Esophagus (tissue), 2 donors: ENCODE results near the gene COQ6. TPM values are rescaled to one million over a fixed set of nuclear protein-coding genes. Genes with fewer than 3 reads are reported as not detected.
"Not testable (repeated sequence)": the region's sequence is repeated elsewhere in the genome, so short reads cannot be mapped to it uniquely, and the experiment has no call there.

Source experiments
- H3K27ac ChIP-seq, 2 donors: one replicate each; pipeline ENCODE4 v1.5.1; 2013; ENCODE audit warnings: low read depth in 2 of 2, mild to moderate bottlenecking in 2 of 2, inconsistent platforms in 1 of 2, low read length in 1 of 2, moderate library complexity in 1 of 2
- H3K27me3 ChIP-seq, 2 donors: one replicate each; pipeline ENCODE4 v1.6.1; 2013; ENCODE audit warnings: low read length in 2 of 2, control low read depth in 1 of 2, mild to moderate bottlenecking in 1 of 2; ENCODE audit not compliant: insufficient read depth in 2 of 2, control insufficient read depth in 1 of 2
- H3K36me3 ChIP-seq, 2 donors: one replicate each; pipeline ENCODE4 v1.6.1; 2013; ENCODE audit warnings: low read length in 1 of 2; ENCODE audit not compliant: control insufficient read depth in 2 of 2, insufficient read depth in 2 of 2
- H3K4me1 ChIP-seq, 2 donors: one replicate each; pipeline ENCODE4 v1.6.1; 2013; ENCODE audit warnings: low read length in 1 of 2; ENCODE audit not compliant: control insufficient read depth in 2 of 2, insufficient read depth in 2 of 2
- H3K4me3 ChIP-seq, 2 donors: one replicate each; pipeline ENCODE4 v1.5.1; 2013; ENCODE audit warnings: low read length in 2 of 2, mild to moderate bottlenecking in 2 of 2, low read depth in 1 of 2, moderate library complexity in 1 of 2
- H3K9me3 ChIP-seq, 2 donors: one replicate each; pipeline ENCODE4 v1.6.1; 2013; ENCODE audit warnings: mild to moderate bottlenecking in 2 of 2, low read depth in 1 of 2, low read length in 1 of 2, moderate library complexity in 1 of 2; ENCODE audit not compliant: control insufficient read depth in 2 of 2, insufficient read depth in 1 of 2
- WGBS, 2 donors: extraction: QIAGEN DNeasy Blood & Tissue Kit; methylation state at CpG; one replicate each; pipeline ENCODE4 v1.1.7; 2013; 5-methylcytosine and 5-hydroxymethylcytosine counted together
- polyA plus RNA-seq, 2 donors: library from polyadenylated mRNA; stranded (reverse); fragments of 200-250 nt; gene quantifications; one replicate each; pipeline ENCODE4 v1.2.3, GENCODE V29; 2013
- donor health status: healthy with polysubstance abuse.
- donor health status: Bipolar disorder and iron deficiency.

Gene COQ6
- polyA plus RNA-seq = 10 to 100 TPM; 11.2 to 16.4 TPM

DNA sequence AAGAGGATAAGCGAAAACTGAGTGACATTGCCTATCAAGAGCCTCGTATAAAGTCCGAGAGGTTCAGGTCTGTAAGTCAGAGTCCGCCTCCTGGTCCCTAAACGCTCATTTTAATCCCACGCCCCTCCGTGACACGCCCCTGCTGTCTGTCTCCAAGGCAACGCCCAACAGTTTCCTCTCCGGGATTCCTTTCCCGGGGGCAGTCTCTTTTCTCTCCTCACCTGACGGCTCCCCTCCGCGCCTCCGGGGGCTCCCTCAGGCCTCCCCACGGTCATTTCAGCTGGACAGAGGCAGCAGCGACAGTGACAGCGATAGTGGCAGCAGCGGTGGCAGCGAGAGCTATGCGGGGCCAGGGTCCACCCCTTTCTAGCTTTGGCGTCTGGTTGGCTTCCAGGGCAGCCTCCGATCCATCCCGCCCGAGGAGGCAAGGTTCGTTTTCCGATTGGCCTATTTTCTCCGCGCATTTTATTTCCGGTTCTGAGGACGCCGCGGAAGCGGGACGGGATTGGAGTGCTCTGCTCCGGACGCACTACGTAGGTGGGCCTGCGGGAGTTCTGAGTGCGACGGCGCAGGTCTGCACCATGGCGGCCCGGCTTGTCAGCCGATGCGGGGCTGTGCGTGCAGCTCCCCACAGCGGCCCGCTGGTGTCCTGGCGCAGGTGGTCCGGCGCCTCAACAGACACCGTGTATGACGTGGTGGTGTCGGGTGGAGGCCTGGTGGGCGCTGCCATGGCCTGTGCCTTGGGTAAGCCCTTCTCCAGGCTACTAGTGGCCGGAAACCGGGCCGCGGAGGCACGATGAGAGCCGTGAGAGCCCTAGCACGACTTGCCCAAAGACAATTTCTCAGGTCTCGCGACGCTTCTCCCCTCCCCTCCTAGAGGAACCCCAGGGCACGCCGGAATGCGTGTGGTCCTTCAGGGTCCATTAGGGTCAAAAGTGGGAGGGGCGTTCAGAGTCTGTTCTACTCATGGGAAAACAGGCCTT, at the start of gene COQ6, which contains the start of gene FAM161B:
TSS of gene COQ6 (plus strand) at position 551 of the 983 bp plus-strand sequence. CDS start at position 582, 31 bp downstream.
TSS of gene FAM161B (minus strand) at position 343 of the 983 bp plus-strand sequence. CDS start at position 275, 68 bp downstream.
- H3K9me3 ChIP-seq = no peaks in the 10 kb centered on the region
- 0 to 1% methylated on average over 70 of the region's 70 CpGs for WGBS, 2 donors
- peak within 1 kb of the TSS; percentile 93 to 99 for H3K27ac ChIP-seq
- peaks cover 0 to 8% of the 10 kb centered on the region in 2 donors for H3K36me3 ChIP-seq
- H3K27me3 ChIP-seq = no peaks in the 10 kb centered on the region
- peaks cover 0 to 2% of the 10 kb centered on the region in 2 donors for H3K4me1 ChIP-seq
- H3K4me3 ChIP-seq = peak within 1 kb of the TSS; percentile 88 to 94

DNA sequence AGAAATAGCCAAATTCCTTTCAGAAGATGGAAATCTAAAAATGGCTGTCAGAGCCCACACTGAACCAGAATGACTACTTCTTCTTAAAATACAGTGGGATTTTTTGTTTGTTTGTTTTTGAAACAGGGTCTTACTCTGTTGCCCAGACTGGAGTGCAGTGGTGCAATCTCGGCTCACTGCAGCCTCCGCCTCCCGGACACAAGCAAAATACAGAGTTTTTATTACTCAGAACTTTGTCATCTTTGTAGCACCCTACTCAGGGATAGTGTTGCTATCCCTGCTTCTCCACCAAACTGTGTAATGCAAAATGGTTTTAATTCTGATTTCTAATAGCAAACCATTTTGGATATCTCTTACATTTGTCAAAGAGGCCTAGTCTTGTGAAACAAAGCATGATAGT, 47.1 kb upstream of the COQ6 start:
- 79 to 82% methylated on average over 3 of the region's 3 CpGs for WGBS, 2 donors
- H3K9me3 ChIP-seq = no peaks in the 10 kb centered on the region
- peaks cover 8 to 18% of the 10 kb centered on the region in 2 donors for H3K36me3 ChIP-seq
- H3K4me1 ChIP-seq = no peaks in the 10 kb centered on the region
- H3K27me3 ChIP-seq = no peaks in the 10 kb centered on the region
- no peak overlapping the region for H3K27ac ChIP-seq
- H3K4me3 ChIP-seq = no peak overlapping the region

DNA sequence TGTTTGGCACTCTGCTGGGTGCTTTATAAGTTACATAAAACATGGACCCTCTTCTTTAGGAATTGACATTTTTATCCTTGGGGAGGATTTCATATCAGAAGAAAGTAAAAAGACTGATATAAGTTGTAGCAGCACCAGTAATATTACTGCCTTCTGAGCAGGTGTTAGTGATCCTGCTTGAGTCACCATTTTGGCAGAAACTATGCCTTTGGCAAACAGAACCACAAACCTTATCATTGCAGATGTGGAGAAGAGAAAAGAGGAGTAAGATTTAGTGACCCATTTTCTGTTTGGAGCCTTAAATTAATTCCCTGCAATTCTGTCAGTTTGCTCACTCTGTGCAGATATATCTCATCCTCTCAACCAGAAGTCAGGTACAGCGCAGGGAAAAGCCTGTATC, 40.4 kb upstream of the COQ6 start:
- Histone ChIP-seq H3K9me3 (no peaks in the 10 kb centered on the region), H3K27ac (no peak overlapping the region), H3K36me3 (peaks cover 10 to 22% of the 10 kb centered on the region in 2 donors), H3K27me3 (no peaks in the 10 kb centered on the region), H3K4me1 (no peaks in the 10 kb centered on the region), H3K4me3 (no peak overlapping the region)
- WGBS, 2 donors = 96 to 98% methylated on average over 1 of the region's 1 CpG

DNA sequence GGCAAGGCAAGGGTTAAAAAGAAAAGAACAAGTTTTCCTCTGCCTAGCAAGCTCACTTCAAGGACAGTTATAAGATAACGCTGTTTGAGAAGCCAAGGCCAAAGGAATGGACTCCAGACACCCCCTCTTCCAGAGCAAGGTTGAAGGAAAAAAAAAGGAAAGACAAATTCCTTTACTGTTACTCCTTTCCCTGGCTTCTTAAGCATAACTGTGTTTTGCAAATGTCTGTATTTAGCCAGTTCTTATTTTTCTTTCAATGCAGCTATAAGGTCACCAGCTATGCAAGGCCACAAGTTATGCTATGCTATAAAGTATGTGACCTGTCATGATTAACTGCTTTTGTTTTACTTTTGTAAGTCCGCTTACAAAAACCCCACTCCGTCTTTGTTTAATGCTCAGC, 36.8 kb upstream of the COQ6 start:
- Histone ChIP-seq H3K9me3 (no peaks in the 10 kb centered on the region), H3K27me3 (no peaks in the 10 kb centered on the region), H3K4me3 (no peak overlapping the region), H3K36me3 (peaks cover 3 to 15% of the 10 kb centered on the region in 2 donors), H3K27ac (no peak overlapping the region), H3K4me1 (no peaks in the 10 kb centered on the region)
- 77 to 80% methylated on average over 3 of the region's 3 CpGs for WGBS, 2 donors

DNA sequence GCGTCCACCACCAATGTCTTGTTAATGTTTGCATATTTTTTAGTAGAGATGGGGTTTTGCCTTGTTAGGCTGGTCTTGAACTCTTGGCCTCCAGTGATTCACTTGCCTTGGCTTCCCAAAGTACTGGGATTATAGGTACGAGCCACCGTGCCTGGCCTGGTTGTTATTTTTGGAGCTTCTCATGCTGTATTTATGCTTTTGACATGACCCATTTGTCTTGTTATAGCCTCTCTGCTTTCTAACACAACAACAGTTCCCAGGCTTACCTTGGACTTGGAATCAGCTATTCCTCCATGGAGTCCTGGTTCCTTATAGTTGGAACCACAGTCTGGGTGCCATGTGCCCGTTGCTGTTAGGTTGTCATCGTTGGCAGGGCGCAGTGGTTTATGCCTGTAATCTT, 33.8 kb upstream of the COQ6 start:
- Histone ChIP-seq H3K36me3 (peaks cover 0 to 13% of the 10 kb centered on the region in 2 donors), H3K27me3 (no peaks in the 10 kb centered on the region), H3K27ac (no peak overlapping the region), H3K4me1 (no peaks in the 10 kb centered on the region), H3K4me3 (no peak overlapping the region), H3K9me3 (no peaks in the 10 kb centered on the region)
- 80 to 81% methylated on average over 6 of the region's 6 CpGs for WGBS, 2 donors

DNA sequence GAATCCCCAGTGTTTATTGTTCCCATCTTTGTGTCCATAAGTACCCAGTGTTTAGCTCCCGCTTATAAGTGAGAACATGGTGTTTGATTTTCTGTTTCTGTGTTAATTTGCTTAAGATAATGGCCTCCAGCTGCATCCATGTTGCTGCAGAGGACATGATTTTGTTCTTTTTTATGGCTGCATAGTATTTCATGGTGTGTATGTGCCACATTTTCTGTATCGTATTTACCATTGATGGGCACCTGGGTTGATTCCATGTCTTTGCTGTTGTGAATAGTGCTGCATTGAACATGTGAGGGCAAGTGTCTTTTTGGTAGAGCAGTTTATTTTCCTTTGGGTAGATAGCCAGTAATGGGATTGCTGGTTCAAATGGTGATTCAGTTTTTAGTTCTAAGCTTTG, 30.6 kb upstream of the COQ6 start:
- not testable (repeated sequence) for H3K9me3 ChIP-seq, H3K4me1 ChIP-seq, H3K27me3 ChIP-seq, H3K4me3 ChIP-seq, H3K27ac ChIP-seq
- H3K36me3 ChIP-seq = peaks cover 11 to 17% of the 10 kb centered on the region in 2 donors
- WGBS, 2 donors = 94 to 95% methylated on average over 2 of the region's 2 CpGs

DNA sequence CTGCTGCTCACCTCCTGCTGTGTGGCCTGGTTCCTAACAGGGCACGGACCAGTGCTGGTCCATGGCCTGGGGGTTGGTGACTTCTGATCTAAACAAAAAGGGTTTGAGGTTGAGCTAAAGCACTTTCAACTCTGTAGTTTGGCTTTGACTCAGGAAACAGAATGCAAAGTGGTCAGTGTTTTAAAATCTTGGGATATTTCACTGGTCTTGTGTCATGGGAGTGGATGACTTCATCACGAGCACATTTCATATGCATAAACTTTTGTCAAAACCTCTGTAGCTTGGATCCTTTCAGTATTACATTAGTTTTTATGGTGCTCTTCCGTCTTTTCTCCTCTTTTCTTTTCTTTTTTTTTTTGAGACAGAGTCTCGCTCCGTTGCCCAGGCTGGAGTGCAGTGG, 25.8 kb upstream of the COQ6 start:
- no peak overlapping the region for H3K4me3 ChIP-seq
- no peaks in the 10 kb centered on the region for H3K27me3 ChIP-seq
- H3K36me3 ChIP-seq = peaks cover 13 to 20% of the 10 kb centered on the region in 2 donors
- WGBS, 2 donors = 85 to 88% methylated on average over 5 of the region's 5 CpGs
- H3K4me1 ChIP-seq = no peaks in the 10 kb centered on the region
- no peaks in the 10 kb centered on the region for H3K9me3 ChIP-seq
- no peak overlapping the region for H3K27ac ChIP-seq

DNA sequence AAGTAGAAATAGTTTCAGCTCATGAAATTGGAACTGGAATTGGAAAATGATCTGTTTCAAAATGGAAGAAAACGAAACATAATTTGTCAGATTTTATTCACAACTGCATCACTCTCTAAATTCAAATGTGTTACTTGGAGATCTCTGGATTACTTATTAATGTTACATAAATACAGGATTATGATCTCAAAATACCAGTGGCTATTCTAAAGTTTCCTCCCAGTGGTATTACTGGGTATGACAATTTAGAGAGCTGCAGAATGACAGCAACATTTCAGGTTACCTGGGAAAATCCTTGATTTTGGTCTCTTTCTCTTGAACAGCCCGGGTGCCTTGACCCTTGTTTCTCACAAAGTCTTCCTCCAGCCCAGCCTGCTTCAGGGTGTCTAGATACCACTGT, 14.4 kb upstream of the COQ6 start:
- WGBS, 2 donors = 79 to 83% methylated on average over 2 of the region's 2 CpGs
- Histone ChIP-seq H3K4me1 (no peaks in the 10 kb centered on the region), H3K9me3 (no peaks in the 10 kb centered on the region), H3K27ac (no peak overlapping the region), H3K36me3 (peaks cover 15 to 17% of the 10 kb centered on the region in 2 donors), H3K27me3 (no peaks in the 10 kb centered on the region), H3K4me3 (no peak overlapping the region)

DNA sequence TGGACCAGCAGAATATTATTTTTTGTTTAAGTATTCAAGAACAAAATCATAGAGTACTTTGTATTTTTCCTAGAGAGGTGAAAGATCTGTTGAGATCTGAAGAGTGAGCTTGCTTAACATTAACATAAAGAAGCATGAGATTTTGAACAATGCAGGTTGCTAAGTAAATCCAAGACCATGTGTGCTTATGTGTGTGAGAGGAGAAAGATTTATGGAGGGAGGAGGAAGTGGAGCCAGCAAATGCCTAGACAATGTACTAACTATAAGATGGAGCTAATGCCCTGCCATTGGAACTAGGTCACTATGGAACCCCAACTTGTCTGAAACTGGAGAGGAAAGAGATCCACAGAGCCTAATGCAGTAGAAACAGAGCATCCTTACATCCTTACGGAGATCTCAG, 13.6 kb upstream of the COQ6 start:
- WGBS, 2 donors = 85 to 92% methylated on average over 1 of the region's 1 CpG

More for the DNA sequence above, 13.6 kb upstream of the COQ6 start:
- H3K4me3 ChIP-seq = no peak overlapping the region
- no peaks in the 10 kb centered on the region for H3K27me3 ChIP-seq
- no peaks in the 10 kb centered on the region for H3K9me3 ChIP-seq
- no peak overlapping the region for H3K27ac ChIP-seq
- peaks cover 8 to 15% of the 10 kb centered on the region in 2 donors for H3K36me3 ChIP-seq
- no peaks in the 10 kb centered on the region for H3K4me1 ChIP-seq
